ENCODE measurements around the gene ADIG. TPM values are rescaled to one million over a fixed set of nuclear protein-coding genes. Genes with fewer than 3 reads are reported as not detected.
A peak's percentile ranks its signal among the peaks of the same experiment; 100 is the strongest.

ADIG gene
- total RNA-seq, 1 experiment from 2014 or later, result not detected

DNA sequence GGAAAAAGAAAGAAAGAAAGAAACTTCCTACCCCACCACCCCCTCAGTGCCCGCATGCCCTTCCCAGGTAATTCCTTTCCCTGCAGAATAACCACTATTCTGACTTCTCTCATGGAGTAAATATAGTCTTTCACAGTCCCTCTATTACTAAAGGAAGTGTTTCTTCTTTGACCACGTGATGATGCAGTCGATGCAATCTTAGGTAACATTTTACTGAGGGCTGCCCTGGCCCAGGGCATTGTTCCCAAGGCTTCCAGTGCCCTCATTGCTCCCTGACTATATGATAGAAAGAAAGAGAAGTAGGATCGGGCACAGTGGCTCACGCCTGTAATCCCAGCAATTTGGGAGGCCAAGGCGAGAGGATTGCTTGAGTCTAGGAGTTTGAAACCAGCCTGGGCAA, 49.7 kb downstream of the ADIG start:
- DNase-seq (ENCODE audit: low read depth), result no peak

DNA sequence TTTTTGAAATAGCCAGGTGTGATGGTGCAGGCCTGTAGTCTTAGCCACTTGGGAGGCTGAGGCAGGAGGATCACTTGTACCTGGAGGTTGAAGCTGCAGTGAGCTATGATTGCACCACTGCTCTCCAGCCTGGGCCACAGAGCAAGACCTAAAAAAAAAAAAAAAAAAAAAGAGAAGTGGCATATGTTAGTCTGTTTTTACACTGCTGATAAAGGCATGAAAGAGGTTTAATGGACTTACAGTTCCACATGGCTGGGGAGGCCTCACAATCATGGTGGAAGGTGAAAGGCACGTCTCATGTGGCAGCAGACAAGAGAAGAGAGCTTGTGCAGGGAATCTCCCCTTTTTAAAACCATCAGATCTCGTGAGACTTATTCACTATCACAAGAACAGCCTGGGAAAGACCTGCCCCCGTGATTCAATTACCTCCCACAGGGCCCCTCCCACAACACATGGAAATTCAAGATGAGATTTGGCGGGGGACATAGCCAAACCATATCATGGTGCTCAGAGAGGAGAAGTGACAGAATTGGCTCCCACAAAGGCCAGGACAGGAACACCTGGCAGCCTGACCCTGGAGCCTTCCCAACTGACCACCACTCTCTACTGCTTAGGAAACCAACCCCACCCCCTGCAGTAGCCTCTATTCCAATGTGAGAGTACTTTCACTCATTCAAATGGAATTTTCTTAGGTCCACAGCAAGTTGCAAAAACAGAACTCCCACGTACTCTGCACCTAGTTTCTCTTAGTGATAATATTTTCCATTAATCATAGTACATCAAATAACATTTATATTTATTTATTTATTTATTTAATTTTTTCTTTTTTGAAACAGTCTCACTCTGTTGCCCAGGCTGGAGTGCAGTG, 50.4 kb downstream of the ADIG start:
- DNase-seq (ENCODE audit: low read depth), result peak; percentile 55

DNA sequence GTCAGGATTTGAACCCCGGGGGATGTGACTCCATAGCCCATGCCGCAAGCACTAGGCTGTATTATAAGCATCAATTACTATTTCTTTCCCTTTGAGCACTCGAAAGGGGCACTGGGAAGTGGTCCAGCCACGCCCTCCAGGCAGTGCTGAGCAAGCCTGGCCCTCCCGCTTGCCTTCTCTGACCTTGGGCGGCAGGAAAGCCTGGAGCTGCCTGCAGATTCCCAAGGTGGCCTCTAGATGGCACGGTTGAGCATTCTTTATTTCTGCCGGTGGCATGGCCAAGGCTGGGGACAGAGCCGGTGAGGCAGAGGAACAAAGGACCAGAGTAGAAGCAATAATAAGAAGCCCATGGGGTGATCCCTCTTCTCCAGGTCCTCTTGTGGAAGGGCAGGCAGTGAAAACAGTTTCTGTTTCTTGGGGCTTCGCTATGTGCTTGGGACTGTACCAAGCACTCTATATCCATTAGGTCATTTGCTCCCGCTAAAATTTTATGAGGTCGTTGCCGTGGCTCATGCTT, 52.6 kb downstream of the ADIG start:
- peak; percentile 66 for DNase-seq (ENCODE audit: low read depth)

DNA sequence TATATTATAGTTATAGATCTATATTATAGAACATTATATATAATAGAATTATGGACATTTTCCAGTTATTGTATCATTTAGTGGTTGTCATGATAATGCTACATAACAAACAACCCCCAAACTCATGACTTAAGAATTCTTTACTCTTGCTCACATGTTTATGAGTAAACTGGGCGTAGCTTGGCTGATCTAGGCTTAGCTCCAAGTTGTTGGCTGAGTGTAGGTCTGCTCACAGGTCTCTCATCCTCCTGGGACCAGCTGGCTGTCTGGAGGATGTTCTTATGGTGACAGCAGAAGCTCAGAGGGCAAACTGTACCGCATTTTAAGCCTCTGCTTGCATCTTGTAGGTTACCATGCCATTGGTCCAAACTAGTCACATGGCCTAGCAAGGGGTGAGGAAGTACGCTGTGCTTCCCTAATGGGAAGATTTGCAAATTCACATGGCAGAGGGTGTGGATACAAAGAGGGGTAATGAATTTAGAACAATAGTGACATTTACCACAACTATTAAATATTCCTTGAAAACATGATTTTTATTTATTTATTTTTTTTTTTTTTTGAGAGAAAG, 54.8 kb downstream of the ADIG start:
- peak; percentile 73 for DNase-seq (ENCODE audit: low read depth)

Other genes with a start within 250 kb of the ADIG start
- gene LBP, start 234.7 kb upstream of the ADIG start, total RNA-seq (2014; rRNA removed; shearing (Covaris generic)), result 0.22 TPM in 1 of 2 replicates, not detected in the other
- gene SNHG17, start 145.9 kb upstream of the ADIG start, total RNA-seq (2014; rRNA removed; shearing (Covaris generic)), result 6.1 and 24.9 TPM in 2 replicates
- gene RALGAPB, start 108.4 kb upstream of the ADIG start, total RNA-seq (2014; rRNA removed; shearing (Covaris generic)), result 30.5 and 35.9 TPM in 2 replicates
- 0.64 TPM in 1 of 2 replicates, not detected in the other for gene ARHGAP40, start 20.6 kb downstream of the ADIG start, total RNA-seq (2014; rRNA removed; shearing (Covaris generic))
- gene SLC32A1, start 143.3 kb downstream of the ADIG start, total RNA-seq (2014; rRNA removed; shearing (Covaris generic)), result not detected in 2 replicates
- gene ACTR5, start 167.3 kb downstream of the ADIG start, total RNA-seq (2014; rRNA removed; shearing (Covaris generic)), result 10.6 and 12.0 TPM in 2 replicates
- not detected in 2 replicates for gene PPP1R16B, start 224.5 kb downstream of the ADIG start, total RNA-seq (2014; rRNA removed; shearing (Covaris generic))

Data from M059J (cell line).